HG02763 (cell line): ENCODE results near the gene COPS3.

Experiments
- ATAC-seq: cut with Tn5 transposase; IDR thresholded peaks from one replicate; pipeline ENCODE4 v1.9.1; 2021; ENCODE audit warnings: mild to moderate bottlenecking, moderate library complexity; ENCODE audit not compliant: unreplicated experiment

Gene COPS3

DNA sequence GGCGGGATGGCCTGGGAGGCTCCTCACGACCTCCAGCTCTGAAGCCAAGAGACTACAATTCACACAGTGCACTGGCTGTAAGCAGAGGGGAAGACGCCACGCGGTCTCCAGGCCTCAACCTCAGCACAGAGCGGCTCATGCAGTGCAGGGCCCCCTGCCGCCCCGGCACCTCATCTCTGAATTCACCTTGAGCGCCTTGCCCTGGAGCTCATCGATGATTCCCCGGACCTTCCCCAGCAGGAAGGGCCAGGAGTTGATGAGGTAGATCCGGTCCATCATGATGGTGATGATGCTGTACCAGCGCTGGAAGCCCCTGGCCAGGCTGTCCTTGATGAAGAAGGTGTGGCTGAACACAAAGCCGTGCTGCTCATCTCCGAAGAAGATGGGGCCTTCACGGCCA lies 57.3 kb downstream of the COPS3 start:
- no peak for ATAC-seq

DNA sequence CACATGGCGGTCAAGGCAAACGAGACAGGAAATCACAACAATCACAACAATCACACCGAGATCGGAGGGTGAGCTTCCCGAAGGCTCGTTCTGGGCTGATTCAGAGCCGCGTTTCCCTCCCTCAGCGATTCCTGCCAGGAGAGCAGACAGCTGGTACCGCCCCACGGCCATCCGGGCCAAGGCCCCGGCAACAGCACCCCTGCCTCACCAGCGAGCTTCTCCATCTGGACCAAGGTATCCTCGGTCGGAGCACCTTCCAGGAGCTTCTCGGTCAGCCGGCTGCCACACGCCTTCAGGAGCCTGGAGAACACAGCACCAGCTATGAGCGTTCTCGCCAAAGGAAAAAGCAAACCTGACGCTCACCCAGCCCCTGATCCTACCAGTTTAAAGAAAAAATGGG lies 59.7 kb downstream of the COPS3 start:
- ATAC-seq: no peak

DNA sequence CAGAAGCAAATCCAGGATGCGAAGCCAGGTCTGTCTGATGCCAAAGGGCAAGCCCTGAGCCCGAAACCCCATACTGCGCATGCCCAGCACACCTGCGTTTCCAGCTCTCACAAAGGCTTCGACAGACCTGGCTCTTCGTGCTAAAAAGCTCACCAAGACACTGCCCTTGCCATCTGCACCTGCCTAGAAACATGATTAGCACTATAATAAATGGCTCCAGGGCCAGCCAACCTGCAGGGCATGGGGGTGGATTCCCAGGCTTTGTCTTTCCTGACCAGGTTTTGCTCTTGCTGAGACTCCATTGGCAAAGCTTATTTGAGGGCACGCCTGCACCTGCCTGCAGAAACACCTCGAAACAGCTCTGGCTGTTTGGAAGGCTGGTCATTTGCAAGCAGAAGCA lies 60.5 kb downstream of the COPS3 start:
- no peak for ATAC-seq

DNA sequence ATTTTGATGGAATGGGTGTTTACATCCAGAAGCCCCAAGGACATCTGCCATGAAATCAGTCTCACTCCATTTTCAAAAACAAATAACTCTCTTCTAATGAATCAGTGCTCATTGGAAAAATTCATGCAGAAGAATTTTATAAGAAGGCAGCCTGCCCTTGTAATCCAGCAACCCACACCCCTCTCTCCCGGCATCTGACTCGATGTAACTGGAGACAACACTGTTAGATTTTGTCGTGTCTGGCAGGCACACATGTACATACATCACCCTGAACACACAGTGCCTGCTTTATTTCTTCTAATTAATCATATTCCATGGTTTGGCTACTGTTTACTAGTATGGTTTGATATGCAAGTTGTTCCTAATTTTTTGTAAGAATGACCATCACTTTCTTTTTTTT lies 63.1 kb downstream of the COPS3 start:
- no peak for ATAC-seq

DNA sequence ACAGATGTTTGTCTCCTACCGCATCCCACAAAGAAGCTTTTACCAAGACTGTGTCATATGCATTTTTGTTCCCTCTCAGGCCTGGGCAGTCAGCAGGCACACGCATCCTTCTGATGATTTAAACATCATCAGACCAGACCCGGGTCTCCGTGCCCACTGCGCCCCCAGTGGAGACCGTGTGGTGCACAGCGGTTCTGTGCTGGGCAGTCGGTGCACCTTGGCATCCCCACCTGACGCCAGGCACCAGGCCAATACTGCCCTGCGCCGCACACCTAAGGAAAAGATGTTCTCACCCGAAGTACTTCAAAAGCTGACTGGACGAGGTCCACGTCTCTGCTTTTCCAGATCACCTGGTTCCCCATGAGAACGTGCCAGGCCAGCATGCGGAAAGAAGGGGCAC lies 64.3 kb downstream of the COPS3 start:
- ATAC-seq: no peak

DNA sequence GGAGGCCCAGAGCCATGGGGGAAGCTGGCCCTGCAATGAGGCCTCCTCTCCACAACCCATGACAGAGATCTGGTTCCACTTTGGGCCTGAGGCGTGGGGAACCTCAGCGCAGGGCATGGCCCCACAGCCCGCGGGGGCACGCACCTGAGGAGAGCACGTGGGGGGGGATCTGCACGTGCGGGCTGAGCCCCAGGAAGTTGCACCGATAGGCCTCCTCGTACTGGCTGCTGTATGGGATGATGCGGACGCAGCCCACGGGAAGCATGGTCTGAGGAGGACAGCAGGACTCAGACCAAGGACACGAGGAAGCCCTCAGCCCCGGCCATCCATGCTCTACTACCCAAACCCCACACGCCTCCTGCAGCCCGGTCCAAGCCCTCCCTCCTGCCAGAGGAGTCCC lies 64.8 kb downstream of the COPS3 start:
- no peak for ATAC-seq

DNA sequence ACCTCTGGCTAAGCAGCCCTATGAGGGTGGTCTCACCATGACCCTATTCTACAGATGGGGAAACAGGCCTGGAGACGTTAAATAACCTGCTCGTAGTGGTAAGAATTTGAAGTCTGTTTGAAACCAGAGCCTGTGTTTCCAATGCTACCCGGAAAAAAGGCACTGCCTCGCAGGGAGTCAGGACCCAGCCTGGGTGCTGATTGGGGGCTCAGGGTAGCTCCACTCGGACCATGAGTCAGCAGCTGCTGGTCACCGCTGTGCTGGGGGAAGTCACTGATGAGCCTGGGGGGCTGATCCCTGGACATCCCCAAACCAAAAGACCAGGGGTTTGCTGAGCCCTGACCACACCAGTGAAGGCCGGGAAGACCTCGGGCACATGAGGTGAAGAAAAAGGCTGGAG lies 65.5 kb downstream of the COPS3 start:
- ATAC-seq: no peak

DNA sequence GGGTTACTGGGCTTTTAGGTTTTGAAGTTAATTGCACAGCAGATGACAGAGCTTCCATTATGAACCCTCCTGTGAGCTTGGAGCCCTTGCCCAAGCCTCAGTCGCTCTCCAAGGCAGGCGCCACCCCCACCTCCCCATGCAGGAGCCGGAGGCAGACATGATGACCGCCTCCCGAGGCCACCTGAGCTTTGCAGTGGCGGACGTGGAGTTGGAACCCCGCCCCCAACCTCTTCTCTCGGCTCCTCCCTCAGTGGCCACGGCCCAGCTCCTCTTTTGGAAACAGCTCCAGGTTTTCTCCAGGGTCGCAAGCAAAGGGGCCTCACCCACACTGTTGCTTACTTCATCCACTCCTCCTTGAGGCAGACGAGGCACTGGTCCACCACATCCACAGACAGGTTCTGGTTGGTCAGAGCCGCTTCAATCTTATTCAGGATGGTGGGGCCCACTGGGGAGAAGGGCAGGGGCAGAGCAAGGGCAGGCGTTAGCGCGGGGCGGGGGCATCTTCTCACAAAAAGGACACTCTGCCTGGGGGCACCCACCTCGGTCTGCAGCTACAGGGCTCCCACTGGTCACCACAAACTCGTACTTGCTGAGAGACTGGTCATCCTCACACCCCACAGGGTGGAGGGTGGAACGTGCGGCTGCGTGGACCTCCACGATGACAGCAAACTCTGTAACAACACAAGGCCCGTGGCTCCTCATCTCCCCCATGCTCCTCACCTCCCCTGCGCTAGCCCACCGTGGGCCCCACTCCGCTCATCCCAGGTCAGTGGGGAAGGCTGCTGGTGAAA lies 66.2 kb downstream of the COPS3 start:
- no peak for ATAC-seq

DNA sequence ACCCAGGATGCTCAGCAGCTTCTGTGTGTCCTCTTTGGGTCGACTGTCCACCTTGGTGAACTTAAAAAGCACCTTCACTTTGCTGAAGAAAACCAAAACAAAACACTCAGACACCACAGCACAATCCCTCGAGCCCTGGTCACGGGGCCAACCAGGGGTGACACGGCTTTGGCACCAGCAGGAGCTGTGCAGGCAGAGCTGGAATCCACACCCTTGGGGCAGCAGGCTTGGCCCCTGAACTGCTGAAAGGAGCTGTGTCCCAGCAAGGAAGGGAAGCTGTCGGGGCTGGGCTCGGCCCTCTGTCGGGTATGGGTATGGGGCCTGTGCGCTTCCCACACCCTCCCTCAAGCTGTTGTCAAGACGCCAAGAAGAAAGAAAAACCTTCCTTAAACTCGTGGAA lies 67.3 kb downstream of the COPS3 start:
- ATAC-seq: no peak

DNA sequence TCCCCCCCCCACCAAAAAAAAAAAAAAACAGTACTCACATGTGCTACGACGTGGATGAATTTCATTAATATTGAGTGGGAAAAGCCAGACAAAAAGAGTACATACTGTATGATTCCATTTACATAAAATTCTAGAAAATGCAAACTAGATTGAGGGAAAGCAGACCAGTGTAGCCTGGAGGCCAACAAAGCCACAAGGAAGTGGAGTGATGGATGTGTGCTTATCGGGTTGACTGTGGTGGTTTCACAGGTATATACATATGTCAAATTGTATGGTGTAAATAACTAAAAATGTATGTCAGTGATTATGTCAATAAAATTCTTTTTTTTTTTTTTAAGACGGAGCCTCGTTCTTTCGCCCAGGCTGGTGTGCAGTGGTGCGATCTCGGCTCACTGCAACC lies 73.0 kb downstream of the COPS3 start:
- ATAC-seq: no peak

DNA sequence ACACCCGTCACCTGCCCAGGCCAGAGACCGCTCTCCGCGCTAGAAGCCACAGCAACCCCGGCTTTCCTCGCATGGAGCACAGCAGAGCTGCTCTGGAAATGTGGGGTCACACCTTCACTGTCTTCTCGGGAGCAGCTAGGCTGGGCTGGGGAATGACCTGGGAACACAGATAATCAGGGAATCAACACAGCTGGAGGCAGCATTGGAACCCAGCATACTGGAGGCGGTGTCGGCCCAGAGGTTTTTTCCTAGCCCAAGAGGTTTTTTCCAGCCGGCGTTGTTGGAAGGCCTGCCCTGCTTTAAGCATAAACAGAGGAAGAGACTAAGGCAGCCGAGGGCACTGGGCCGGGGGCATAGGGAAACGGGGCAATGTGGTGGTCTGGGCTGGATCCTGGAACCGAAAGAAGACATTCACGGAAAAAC lies 74.1 kb downstream of the COPS3 start:
- no peak for ATAC-seq

DNA sequence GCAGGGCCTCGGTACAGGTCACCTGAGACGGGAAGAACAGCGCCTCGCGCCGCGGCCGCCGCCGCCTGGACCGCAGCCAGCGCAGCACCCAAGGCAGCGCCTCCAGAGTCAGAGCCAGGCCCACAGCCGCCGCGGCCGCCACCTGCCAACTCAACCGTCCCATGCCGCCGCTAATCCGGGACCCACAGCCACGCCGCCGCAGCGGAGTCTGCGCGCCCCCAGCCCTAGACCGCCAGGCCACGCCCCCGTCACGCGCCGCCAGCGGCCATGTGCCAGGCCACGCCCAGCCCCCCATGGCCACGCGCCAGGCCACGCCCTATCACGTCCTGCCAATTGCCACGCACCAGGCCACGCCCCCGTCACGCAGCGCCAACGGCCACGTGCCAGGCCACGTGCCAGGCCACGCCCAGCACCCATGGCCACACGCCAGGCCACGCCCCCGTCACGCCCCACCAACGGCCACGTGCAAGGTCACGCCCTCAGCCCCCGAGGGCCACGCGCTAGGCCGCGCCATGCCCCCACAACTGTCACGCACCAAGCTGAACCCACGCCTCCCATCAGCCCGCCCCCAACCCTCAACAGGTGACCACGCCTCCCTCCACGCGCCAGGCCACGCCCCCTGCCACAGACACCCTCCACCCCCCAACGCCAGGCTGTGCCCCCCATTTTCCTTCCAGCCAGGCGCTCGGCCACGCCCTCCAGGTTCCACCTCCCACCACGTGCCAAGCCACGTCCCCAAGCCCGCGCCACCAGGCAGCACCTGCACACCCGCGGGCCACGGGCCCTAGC lies 74.7 kb downstream of the COPS3 start, which contains the start of gene PLD6:
Gene PLD6 (minus strand): TSS at position 210 of the 789 bp plus-strand sequence. CDS start 47 bp downstream, at position 163.
- peak; percentile 57 for ATAC-seq

DNA sequence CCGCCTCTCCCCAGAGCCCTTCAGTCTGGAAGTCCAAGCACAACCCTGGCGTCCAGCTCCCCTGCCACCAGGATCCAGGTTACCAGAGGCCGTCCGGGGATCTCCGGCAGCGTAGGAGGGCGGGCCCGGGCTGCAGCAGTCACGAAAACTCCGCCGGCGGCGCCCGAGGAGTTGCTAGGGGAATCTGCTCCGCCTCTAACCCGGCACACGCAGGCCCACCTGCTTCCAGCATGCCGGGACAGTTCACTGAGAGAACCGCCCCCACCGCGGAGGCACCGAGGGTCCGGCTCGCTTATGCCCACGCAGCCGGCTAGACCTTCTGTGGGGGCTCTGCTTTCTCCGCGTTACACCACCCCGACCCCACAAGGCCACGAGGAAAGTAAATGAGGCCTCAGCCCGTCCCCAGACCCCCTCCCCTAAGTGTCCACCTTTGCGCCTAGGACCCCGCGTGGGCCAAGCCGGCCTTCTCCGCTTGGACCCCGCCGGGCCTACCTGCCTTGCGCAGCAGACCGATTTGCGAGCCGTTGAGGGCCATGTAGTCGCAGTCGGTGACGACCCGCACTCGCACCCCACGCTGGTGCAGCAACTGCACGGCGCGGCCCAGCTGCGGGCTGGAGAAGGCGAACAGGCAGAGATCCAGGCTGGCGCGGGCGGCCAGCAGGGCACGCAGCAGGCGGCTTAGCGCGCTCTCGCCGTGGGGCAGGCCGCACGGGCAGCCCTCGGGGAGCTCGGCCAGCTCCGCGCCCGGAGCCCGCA lies 75.5 kb downstream of the COPS3 start:
- peak; percentile 37 for ATAC-seq

DNA sequence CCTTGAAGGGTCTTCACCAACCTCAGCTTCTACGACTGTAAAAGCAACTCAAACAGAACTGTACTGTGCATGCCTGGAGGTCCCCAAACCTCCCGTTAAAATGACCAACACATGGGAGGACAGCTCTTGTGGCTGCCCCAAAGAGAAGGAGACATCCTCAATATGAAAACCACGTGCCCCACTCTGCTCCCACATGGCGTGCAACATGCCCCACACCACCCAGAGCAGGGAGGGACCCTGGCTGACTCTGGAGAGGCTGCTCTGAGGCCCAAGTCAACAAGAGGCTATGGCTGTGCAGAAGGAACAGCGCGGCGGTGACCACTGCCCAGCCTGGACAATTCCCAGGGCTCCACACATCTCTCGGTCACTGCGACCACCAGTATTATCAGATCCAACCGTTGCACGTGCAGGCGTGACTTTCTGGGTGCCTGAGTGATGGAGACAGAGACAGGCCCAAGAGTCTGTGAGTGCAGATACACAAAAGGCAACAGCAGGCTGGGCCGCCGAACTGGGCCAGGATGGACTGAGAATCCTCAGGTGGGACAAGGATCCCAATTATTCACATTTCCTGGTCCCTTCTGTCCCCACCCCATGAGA lies 76.3 kb downstream of the COPS3 start:
- ATAC-seq: no peak

DNA sequence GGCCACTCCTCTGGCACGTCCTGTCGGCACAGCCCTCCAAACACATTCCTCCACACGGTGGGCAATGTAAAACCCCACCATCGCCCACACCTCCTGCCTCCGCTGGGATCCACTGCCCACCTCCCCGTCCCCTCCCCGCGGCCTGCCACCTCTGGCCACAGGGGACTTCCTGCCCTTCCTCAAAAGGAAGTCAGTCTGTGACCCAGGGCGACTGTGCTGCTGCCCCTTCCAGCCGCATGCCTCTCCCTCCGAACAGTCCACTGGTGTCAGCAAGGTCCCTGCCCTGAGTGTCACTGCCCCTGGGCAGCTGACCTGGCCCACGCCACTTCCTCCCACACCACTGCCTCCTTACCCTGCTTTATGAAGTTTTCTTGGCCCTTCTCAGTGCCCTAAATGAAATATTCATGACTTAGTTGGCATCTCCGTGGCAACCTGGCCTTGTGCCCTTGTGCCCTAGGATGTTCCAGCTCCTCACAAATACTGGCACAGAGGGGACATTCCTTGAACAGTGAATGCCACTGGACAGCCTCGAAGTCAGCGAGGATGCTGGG lies 76.9 kb downstream of the COPS3 start:
- no peak for ATAC-seq

DNA sequence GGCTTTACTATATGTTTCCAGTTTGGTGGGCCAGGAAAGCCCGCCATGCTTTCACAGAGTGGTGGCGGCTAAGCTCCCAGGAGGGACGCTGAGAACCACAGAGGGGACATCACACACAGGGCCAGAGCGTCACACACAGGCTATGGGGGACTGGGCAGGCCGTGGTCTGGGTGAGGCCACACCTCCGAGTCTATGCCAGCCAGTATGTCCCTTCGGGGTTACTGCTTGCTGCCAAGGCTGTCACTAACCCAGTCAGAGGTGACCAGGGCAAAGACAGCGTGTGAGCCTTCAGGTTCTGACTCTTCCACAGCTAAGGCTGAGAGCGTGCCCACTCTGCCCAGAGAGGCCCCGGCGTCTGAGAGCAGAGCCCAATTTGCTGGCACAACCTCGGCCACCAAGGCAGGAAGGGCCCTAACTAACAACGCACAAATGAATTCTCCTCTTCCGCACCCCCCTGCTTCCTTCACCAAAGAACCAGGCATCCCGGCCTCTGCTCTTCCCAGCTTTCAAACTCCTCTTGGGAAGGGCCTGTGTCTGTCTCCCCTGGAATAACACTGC lies 77.8 kb downstream of the COPS3 start:
- ATAC-seq: no peak

DNA sequence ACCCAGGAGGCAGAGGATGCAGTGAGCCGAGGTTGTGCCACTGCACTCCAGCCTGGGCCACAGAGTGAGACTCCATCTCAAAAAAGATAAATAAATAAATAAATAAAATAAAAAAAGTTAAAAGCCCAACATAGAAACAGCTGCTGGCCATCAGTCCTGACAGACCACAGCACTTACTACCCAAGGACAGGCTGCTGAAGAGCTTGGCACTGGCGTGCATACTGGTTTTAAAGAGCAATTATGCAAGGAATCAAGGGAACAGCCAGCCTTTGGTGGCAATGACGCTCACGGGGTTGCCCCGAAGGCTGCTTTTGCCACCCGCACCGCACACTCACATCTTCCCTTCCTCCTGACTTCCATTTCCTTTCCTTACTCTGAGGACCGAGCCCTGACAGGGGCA lies 79.1 kb downstream of the COPS3 start:
- no peak for ATAC-seq

DNA sequence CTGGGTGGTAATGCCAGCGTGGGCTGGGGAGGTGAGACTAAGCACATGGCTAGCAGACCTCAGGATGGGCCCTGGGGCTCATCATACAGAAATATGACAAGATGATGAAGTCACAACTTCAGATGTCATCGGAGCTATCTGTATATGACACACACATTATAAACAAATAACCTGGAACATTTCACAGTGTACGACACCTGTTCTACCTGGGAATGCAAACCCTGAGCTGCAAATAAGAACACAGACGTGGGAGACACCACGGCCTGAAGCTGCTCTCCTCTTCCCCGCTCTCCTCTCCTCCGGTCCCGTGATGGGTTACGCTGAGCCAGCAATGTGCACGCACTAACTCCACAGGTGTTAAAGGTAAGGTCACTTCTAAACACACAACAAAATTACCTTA lies 79.8 kb downstream of the COPS3 start:
- no peak for ATAC-seq

DNA sequence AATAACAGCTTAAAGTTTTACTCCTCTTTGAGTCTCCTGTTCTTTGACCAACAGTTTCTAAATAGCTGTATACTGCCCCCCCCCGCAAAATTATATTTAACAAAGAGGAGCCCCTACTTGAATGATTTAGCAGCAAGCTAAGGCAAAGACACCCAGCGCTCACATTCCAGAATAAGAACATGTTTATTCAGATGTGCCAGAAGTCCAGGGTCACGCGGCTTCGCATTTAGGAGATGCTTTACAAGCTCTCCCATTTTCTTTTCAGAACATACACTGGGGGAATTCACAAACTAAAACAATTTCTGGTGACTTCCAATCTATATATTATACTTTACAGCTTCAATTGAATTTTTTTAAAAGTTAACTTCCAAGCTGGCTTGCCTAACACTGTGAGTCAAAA lies 80.2 kb downstream of the COPS3 start:
- ATAC-seq: no peak

DNA sequence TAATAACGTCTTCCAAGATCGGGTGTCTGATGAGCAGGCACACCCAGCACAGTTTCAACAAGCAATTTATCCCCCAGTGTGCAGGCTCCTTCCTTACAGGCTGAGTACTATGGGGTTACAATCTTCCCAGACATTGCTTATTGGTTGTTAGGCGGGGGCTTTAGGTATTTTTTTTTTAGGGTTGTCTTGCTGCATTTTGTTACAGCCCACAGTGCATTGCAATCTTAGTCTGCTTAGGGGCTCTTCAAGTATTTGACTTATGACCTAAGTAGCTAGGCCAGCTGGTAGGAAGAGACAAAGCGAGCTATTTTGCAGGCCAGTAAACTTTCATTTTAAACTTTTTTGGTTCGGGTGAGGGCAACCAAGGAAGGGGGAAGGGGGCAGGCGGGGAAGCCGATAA lies 80.7 kb downstream of the COPS3 start:
- ATAC-seq: no peak

DNA sequence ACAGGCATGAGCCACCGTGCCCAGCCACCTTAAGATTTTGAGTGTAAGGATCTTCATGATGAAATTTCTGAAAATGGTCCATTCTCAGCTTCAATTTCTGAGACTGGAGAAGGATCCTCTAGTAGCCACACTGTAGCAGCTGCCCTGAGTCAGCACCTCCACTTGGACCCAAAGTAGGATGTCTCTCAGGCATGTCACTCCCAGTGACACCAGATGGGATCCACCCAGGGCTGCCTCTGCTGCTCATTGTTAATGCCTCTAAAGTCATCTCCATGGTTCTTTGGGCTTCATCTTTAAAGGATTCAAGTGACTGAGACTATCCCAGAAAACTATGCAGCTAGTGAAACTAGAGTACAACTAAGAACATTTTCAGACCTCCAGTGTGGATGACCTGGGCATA lies 82.8 kb downstream of the COPS3 start:
- no peak for ATAC-seq
